GM18870 (cell line): ENCODE measurements around the gene OSBPL3.

ENCODE experiments used
- ATAC-seq: cut with Tn5 transposase; IDR thresholded peaks from one replicate; pipeline ENCODE4 v1.9.1; 2021; ENCODE audit warnings: moderate library complexity; ENCODE audit not compliant: unreplicated experiment

Gene OSBPL3

DNA sequence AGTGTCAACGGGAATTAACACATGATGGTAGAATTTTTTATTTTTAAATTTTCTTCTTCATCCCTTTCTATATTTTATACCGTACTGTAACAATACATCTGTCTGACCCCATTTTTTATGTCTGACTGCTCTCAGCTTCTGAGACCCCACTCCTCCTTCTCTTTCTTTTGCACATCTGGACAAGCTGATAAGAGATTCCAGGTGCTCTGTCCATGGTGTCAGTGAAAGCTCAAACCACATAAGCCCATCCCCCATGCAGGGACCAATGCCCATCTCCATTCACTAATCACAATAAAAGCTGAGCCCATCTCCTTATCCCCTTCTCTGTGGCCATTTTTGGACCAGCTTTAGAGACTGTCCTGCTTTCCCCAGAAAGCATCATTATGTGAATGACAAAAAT is 231.5 kb downstream of the OSBPL3 start:
- no peak for ATAC-seq
